Fibroblast of lung (primary cell): ENCODE results near the gene NCOR1.

Source experiments
- CTCF ChIP-seq, 2 donors: IDR thresholded peaks in 1 of 2; conservative IDR thresholded peaks in 1 of 2; 1 replicate in 1 of 2; 2 replicates in 1 of 2; pipeline ENCODE4 v1.5.1; 2011 to 2012; ENCODE audit warnings: low read length in 2 of 2, control low read depth in 1 of 2, inconsistent platforms in 1 of 2, low read depth in 1 of 2, mild to moderate bottlenecking in 1 of 2
- EZH2 ChIP-seq: IDR thresholded peaks from 2 replicates; pipeline ENCODE4 v1.5.1; 2012; ENCODE audit warnings: low read length, control low read depth, mild to moderate bottlenecking; ENCODE audit errors: missing control alignments

- TF ChIP-seq CTCF (conservative IDR thresholded peaks at IDR 0.05 in 1 of 2, IDR thresholded peaks at IDR 0.05 in 1 of 2; ENCODE audit: low read depth in 1 of 2, low read length in 2 of 2) = no peak
- TF ChIP-seq EZH2 = no peak
Observed at GRCh38 chr17:16037636-16038035, 177.7 kb downstream of the NCOR1 start.
